K562 (cell line): ENCODE results near the gene CCDC159. TPM values are rescaled to one million over a fixed set of nuclear protein-coding genes. Genes with fewer than 3 reads are reported as not detected.

Source experiments
- ASH1L ChIP-seq: fragments of 450-650 bp; IDR thresholded peaks from 2 replicates; pipeline ENCODE4 v1.6.1; 2018; ENCODE audit warnings: borderline replicate concordance, mild to moderate bottlenecking, low read depth; ENCODE audit not compliant: partially characterized antibody
- FOSL1 ChIP-seq: fragments of 200-800 bp; sonication (Bioruptor generic); conservative IDR thresholded peaks from 2 replicates; pipeline ENCODE4 v1.6.1; 2016; ENCODE audit warnings: missing genetic modification characterization, missing compliant biosample characterization
- POLR2G ChIP-seq: fragments of 200-400 bp; formaldehyde crosslinking; IDR thresholded peaks from 2 replicates; pipeline ENCODE4 v1.6.1; 2017; ENCODE audit warnings: low read depth, mild to moderate bottlenecking, antibody characterized with exemption, low read length, moderate library complexity
- RBM25 ChIP-seq: fragments of 200-400 bp; formaldehyde crosslinking; IDR thresholded peaks from 2 replicates; pipeline ENCODE4 v1.6.1; 2018; ENCODE audit warnings: low read length, low read depth, moderate library complexity; ENCODE audit not compliant: severe bottlenecking
- RFX1 ChIP-seq: fragments of 450-650 bp; IDR thresholded peaks from 2 replicates; pipeline ENCODE4 v1.6.1; 2016; ENCODE audit warnings: mild to moderate bottlenecking, moderate library complexity
- RFX7 ChIP-seq: fragments of 250-450 bp; sonication (Bioruptor Pico); IDR thresholded peaks from 2 replicates; pipeline ENCODE4 v1.5.1; 2021; ENCODE audit warnings: mild to moderate bottlenecking
- TBP ChIP-seq: optimal IDR thresholded peaks from 2 replicates; pipeline ENCODE3; 2011; ENCODE audit warnings: low read depth, low read length, improper control_type of control experiment
- ZNF263 ChIP-seq: sonication (generic); formaldehyde crosslinking; IDR thresholded peaks from 2 replicates; pipeline ENCODE4 v1.8.0; 2022; ENCODE audit warnings: mild to moderate bottlenecking, missing genetic modification reagents, borderline replicate concordance
- polyA plus RNA-seq, 8 experiments: library from polyadenylated mRNA; depleted of rRNA in 4 of 8; stranded (reverse) in 5 of 8; unstranded in 3 of 8; fragments of >200 nt; fragmentation: Nextera tagmentation in 2 of 8; fragmentation: Illumina TruSeq in 1 of 8; extraction: Ambion mirVana in 2 of 8; extraction: Trizol in 1 of 8; gene quantifications; 2 replicates each; pipeline versions ENCODE4 v1.2.1 to v1.2.3, GENCODE V29; 2011 to 2014; ENCODE audit warnings: inconsistent platforms in 1 of 8, missing spikeins in 1 of 8
- total RNA-seq, 7 experiments: library from RNA; depleted of rRNA in 6 of 7; stranded (reverse); fragments of >200 nt in 6 of 7; fragmentation: Illumina TruSeq in 2 of 7; extraction: Trizol in 2 of 7; gene quantifications; 2 replicates each; pipeline versions ENCODE4 v1.2.1 to v1.2.3, GENCODE V29; 2011 to 2021; ENCODE audit warnings: low replicate concordance in 1 of 7
- TF ChIP-seq, protein P1 (sequence below), 2 experiments: fragments of 450-650 bp; formaldehyde crosslinking in 1 of 2; IDR thresholded peaks; 2 replicates each; pipeline versions ENCODE4 v1.4.0 to v1.6.1; 2014 to 2020; ENCODE audit warnings: mild to moderate bottlenecking in 2 of 2, borderline replicate concordance in 1 of 2, low read depth in 1 of 2
- TF ChIP-seq, protein P2 (sequence below): IDR thresholded peaks from 2 replicates; pipeline ENCODE4 v1.6.1; 2016; ENCODE audit warnings: missing genetic modification characterization, missing compliant biosample characterization
- TF ChIP-seq, protein P3 (sequence below): fragments of 250-450 bp; sonication (Bioruptor Pico); IDR thresholded peaks from 2 replicates; pipeline ENCODE4 v1.8.0; 2022; ENCODE audit warnings: moderate library complexity, mild to moderate bottlenecking, inconsistent platforms
- TF ChIP-seq, protein P4 (sequence below): fragments of 250-450 bp; sonication (Bioruptor Pico); IDR thresholded peaks from 2 replicates; pipeline ENCODE4 v1.4.0; 2020

CCDC159 gene
- total and polyA plus RNA-seq, 9 of the 15 experiments (the other 6 are each of a cell fraction or from before 2014, with no cell fraction given) = 0.68 to 10.1 (median 4.7) TPM

- TF ChIP-seq, protein P1, sequence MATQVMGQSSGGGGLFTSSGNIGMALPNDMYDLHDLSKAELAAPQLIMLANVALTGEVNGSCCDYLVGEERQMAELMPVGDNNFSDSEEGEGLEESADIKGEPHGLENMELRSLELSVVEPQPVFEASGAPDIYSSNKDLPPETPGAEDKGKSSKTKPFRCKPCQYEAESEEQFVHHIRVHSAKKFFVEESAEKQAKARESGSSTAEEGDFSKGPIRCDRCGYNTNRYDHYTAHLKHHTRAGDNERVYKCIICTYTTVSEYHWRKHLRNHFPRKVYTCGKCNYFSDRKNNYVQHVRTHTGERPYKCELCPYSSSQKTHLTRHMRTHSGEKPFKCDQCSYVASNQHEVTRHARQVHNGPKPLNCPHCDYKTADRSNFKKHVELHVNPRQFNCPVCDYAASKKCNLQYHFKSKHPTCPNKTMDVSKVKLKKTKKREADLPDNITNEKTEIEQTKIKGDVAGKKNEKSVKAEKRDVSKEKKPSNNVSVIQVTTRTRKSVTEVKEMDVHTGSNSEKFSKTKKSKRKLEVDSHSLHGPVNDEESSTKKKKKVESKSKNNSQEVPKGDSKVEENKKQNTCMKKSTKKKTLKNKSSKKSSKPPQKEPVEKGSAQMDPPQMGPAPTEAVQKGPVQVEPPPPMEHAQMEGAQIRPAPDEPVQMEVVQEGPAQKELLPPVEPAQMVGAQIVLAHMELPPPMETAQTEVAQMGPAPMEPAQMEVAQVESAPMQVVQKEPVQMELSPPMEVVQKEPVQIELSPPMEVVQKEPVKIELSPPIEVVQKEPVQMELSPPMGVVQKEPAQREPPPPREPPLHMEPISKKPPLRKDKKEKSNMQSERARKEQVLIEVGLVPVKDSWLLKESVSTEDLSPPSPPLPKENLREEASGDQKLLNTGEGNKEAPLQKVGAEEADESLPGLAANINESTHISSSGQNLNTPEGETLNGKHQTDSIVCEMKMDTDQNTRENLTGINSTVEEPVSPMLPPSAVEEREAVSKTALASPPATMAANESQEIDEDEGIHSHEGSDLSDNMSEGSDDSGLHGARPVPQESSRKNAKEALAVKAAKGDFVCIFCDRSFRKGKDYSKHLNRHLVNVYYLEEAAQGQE (IDR thresholded peaks at IDR 0.05; ENCODE audit: borderline replicate concordance) = peak; percentile 45; the same call in 1 of the 2 replicates
- TF ChIP-seq, protein P1 (CRISPR knock-in tag; IDR thresholded peaks at IDR 0.05; ENCODE audit: low read depth) = 0 out of 2 replicates have a peak, but pooled peaks have one; percentile 51
- TF ChIP-seq, protein P2, sequence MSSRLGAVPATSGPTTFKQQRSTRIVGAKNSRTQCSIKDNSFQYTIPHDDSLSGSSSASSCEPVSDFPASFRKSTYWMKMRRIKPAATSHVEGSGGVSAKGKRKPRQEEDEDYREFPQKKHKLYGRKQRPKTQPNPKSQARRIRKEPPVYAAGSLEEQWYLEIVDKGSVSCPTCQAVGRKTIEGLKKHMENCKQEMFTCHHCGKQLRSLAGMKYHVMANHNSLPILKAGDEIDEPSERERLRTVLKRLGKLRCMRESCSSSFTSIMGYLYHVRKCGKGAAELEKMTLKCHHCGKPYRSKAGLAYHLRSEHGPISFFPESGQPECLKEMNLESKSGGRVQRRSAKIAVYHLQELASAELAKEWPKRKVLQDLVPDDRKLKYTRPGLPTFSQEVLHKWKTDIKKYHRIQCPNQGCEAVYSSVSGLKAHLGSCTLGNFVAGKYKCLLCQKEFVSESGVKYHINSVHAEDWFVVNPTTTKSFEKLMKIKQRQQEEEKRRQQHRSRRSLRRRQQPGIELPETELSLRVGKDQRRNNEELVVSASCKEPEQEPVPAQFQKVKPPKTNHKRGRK (tag) = no peak
- TF ChIP-seq RFX1 (no peak), TBP (no peak), FOSL1 (tag) (peak; percentile 32; the same call in 1 of the 2 replicates), ASH1L (no peak), RBM25 (no peak), POLR2G (no peak), ZNF263 (CRISPR knock-in tag) (no peak), RFX7 (CRISPR knock-in tag) (no peak)
- TF ChIP-seq, protein P3, sequence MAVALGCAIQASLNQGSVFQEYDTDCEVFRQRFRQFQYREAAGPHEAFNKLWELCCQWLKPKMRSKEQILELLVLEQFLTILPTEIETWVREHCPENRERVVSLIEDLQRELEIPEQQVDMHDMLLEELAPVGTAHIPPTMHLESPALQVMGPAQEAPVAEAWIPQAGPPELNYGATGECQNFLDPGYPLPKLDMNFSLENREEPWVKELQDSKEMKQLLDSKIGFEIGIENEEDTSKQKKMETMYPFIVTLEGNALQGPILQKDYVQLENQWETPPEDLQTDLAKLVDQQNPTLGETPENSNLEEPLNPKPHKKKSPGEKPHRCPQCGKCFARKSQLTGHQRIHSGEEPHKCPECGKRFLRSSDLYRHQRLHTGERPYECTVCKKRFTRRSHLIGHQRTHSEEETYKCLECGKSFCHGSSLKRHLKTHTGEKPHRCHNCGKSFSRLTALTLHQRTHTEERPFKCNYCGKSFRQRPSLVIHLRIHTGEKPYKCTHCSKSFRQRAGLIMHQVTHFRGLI (CRISPR knock-in tag) = 0 out of 2 replicates have a peak, but pooled peaks have one; percentile 41
- TF ChIP-seq, protein P4, sequence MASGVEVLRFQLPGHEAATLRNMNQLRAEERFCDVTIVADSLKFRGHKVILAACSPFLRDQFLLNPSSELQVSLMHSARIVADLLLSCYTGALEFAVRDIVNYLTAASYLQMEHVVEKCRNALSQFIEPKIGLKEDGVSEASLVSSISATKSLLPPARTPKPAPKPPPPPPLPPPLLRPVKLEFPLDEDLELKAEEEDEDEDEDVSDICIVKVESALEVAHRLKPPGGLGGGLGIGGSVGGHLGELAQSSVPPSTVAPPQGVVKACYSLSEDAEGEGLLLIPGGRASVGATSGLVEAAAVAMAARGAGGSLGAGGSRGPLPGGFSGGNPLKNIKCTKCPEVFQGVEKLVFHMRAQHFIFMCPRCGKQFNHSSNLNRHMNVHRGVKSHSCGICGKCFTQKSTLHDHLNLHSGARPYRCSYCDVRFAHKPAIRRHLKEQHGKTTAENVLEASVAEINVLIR (CRISPR knock-in tag) = no peak
Measured at GRCh38 chr19:11377237-11377636, 30.9 kb downstream of the CCDC159 start (continued).
